ENCODE data around the gene SPINK14. TPM values are rescaled to one million over a fixed set of nuclear protein-coding genes. Genes with fewer than 3 reads are reported as not detected.

SPINK14 gene
- total and polyA plus RNA-seq, 4 donors, result not detected

- ATAC-seq (ENCODE audit: insufficient read depth, low FRiP score) (no peak), DNase-seq (peak in 1 of 3 donors; percentile 12)
- WGBS, 2 donors, result 84 to 88% methylated on average over 4 of the region's 4 CpGs
- Histone ChIP-seq H3K27ac (ENCODE audit: low read depth in 1 of 2, low read length in 1 of 2) (no peak overlapping the region), H3K4me3 (no peak overlapping the region), H3K36me3 (ENCODE audit: control insufficient read depth in 4 of 4, insufficient read depth in 4 of 4, low read length in 4 of 4) (no peaks in the 10 kb centered on the region), H3K4me1 (ENCODE audit: control insufficient read depth in 5 of 5, insufficient read depth in 5 of 5, low read length in 5 of 5) (peaks cover 0 to 5% (median 0%) of the 10 kb centered on the region in 5 donors), H3K27me3 (ENCODE audit: control insufficient read depth in 3 of 3, insufficient read depth in 3 of 3, low read length in 2 of 3) (no peaks in the 10 kb centered on the region), H3K9me3 (ENCODE audit: control insufficient read depth in 4 of 4, insufficient read depth in 3 of 4, low read length in 3 of 4) (no peaks in the 10 kb centered on the region), H3K9ac (ENCODE audit: insufficient read depth in 1 of 2, low read length in 2 of 2) (no peak overlapping the region)
- TF ChIP-seq CTCF (IDR thresholded peaks at IDR 0.05; ENCODE audit: control extremely low read depth, extremely low read depth), result no peak
These were observed 36.9 kb downstream of the SPINK14 start for GRCh38 chr5:148205044-148205806.

GRCh38 chr5:148205865-148206264, 37.5 kb downstream of the SPINK14 start:
- no peak overlapping the region for H3K27ac ChIP-seq (ENCODE audit: low read depth in 1 of 2, low read length in 1 of 2)

GRCh38 chr5:148206620-148207019, 38.3 kb downstream of the SPINK14 start:
- Histone ChIP-seq H3K36me3 (ENCODE audit: control insufficient read depth in 4 of 4, insufficient read depth in 4 of 4, low read length in 4 of 4) (no peaks in the 10 kb centered on the region), H3K27ac (ENCODE audit: low read depth in 1 of 2, low read length in 1 of 2) (no peak overlapping the region), H3K9ac (ENCODE audit: insufficient read depth in 1 of 2, low read length in 2 of 2) (no peak overlapping the region), H3K27me3 (ENCODE audit: control insufficient read depth in 3 of 3, insufficient read depth in 3 of 3, low read length in 2 of 3) (no peaks in the 10 kb centered on the region), H3K4me3 (no peak overlapping the region), H3K9me3 (ENCODE audit: control insufficient read depth in 4 of 4, insufficient read depth in 3 of 4, low read length in 3 of 4) (no peaks in the 10 kb centered on the region), H3K4me1 (ENCODE audit: control insufficient read depth in 5 of 5, insufficient read depth in 5 of 5, low read length in 5 of 5) (peaks cover 0 to 5% (median 0%) of the 10 kb centered on the region in 5 donors)
- TF ChIP-seq CTCF (IDR thresholded peaks at IDR 0.05; ENCODE audit: control extremely low read depth, extremely low read depth), result no peak
- DNase-seq (peak in 1 of 3 donors; percentile 0), ATAC-seq (ENCODE audit: insufficient read depth, low FRiP score) (no peak)
- WGBS, 2 donors, result 77 to 90% methylated on average over 1 of the region's 1 CpG

More at GRCh38 chr5:148205865-148206264, 37.5 kb downstream of the SPINK14 start:
- TF ChIP-seq CTCF (IDR thresholded peaks at IDR 0.05; ENCODE audit: control extremely low read depth, extremely low read depth), result no peak
- Histone ChIP-seq H3K4me3 (no peak overlapping the region), H3K9me3 (ENCODE audit: control insufficient read depth in 4 of 4, insufficient read depth in 3 of 4, low read length in 3 of 4) (no peaks in the 10 kb centered on the region), H3K27me3 (ENCODE audit: control insufficient read depth in 3 of 3, insufficient read depth in 3 of 3, low read length in 2 of 3) (no peaks in the 10 kb centered on the region), H3K4me1 (ENCODE audit: control insufficient read depth in 5 of 5, insufficient read depth in 5 of 5, low read length in 5 of 5) (peaks cover 0 to 5% (median 0%) of the 10 kb centered on the region in 5 donors), H3K36me3 (ENCODE audit: control insufficient read depth in 4 of 4, insufficient read depth in 4 of 4, low read length in 4 of 4) (no peaks in the 10 kb centered on the region), H3K9ac (ENCODE audit: insufficient read depth in 1 of 2, low read length in 2 of 2) (no peak overlapping the region)
- no peak for ATAC-seq (ENCODE audit: insufficient read depth, low FRiP score)
- 76 to 84% methylated on average over 1 of the region's 1 CpG for WGBS, 2 donors
- DNase-seq, result no peak
